Vagina (tissue), 2 donors: ENCODE data around the gene RMND1. TPM values are rescaled to one million over a fixed set of nuclear protein-coding genes. Genes with fewer than 3 reads are reported as not detected.
"Not testable (repeated sequence)": the region's sequence is repeated elsewhere in the genome, so short reads cannot be mapped to it uniquely, and the experiment has no call there.

Experiments used
- DNase-seq, 2 donors: peaks; one replicate each; pipeline ENCODE4 v3.0.0-alpha.2; 2017; ENCODE audit errors: extremely low spot score in 2 of 2
- H3K27ac ChIP-seq: fragments of 200-600 bp; sonication (generic); one replicate; pipeline ENCODE4 v1.5.1; 2019
- H3K27me3 ChIP-seq: fragments of 200-600 bp; sonication (generic); one replicate; pipeline ENCODE4 v1.5.1; 2019
- H3K36me3 ChIP-seq, 2 donors: fragments of 200-600 bp; sonication (generic); one replicate each; pipeline ENCODE4 v1.5.1; 2017 to 2019
- H3K4me1 ChIP-seq: fragments of 200-600 bp; sonication (generic); one replicate; pipeline ENCODE4 v1.5.1; 2019
- H3K4me3 ChIP-seq, 2 donors: fragments of 200-600 bp; sonication (generic); 1 replicate in 1 of 2; 2 replicates in 1 of 2; pipeline ENCODE4 v1.5.1; 2016 to 2019
- H3K9me3 ChIP-seq: fragments of 200-600 bp; sonication (generic); one replicate; pipeline ENCODE4 v1.5.1; 2019
- POLR2A ChIP-seq, 2 donors: fragments of 450-650 bp; IDR thresholded peaks; one replicate each; pipeline ENCODE4 v1.6.1; 2017; ENCODE audit warnings: antibody characterized with exemption in 2 of 2, mild to moderate bottlenecking in 2 of 2, moderate library complexity in 2 of 2
- POLR2AphosphoS5 ChIP-seq, 2 donors: sonication (generic); formaldehyde crosslinking; IDR thresholded peaks; one replicate each; pipeline ENCODE4 v1.9.0; 2017; ENCODE audit warnings: antibody characterized with exemption in 2 of 2, mild to moderate bottlenecking in 2 of 2, low read depth in 1 of 2; ENCODE audit not compliant: insufficient read depth in 1 of 2
- intact Hi-C: fragments of 100-400 bp; cut with DNase I; formaldehyde crosslinking; loops from one replicate; pipeline ENCODE4 v1.15.1; 2023
- total RNA-seq: library from RNA; depleted of rRNA; stranded (reverse); fragments of >200 nt; gene quantifications from one replicate; pipeline ENCODE4 v1.2.3, GENCODE V29; 2016
- TF ChIP-seq, protein P1 (sequence below), 3 experiments: fragments of 450-650 bp in 2 of 3; fragments of 200-600 bp in 1 of 3; sonication (generic) in 1 of 3; IDR thresholded peaks; one replicate each; pipeline ENCODE4 v1.5.1; 2017 to 2019; ENCODE audit warnings: antibody characterized with exemption in 3 of 3, mild to moderate bottlenecking in 2 of 3, moderate library complexity in 2 of 3

Gene RMND1
- total RNA-seq, 1 donor from 2014 or later, result 15.7 TPM

DNA sequence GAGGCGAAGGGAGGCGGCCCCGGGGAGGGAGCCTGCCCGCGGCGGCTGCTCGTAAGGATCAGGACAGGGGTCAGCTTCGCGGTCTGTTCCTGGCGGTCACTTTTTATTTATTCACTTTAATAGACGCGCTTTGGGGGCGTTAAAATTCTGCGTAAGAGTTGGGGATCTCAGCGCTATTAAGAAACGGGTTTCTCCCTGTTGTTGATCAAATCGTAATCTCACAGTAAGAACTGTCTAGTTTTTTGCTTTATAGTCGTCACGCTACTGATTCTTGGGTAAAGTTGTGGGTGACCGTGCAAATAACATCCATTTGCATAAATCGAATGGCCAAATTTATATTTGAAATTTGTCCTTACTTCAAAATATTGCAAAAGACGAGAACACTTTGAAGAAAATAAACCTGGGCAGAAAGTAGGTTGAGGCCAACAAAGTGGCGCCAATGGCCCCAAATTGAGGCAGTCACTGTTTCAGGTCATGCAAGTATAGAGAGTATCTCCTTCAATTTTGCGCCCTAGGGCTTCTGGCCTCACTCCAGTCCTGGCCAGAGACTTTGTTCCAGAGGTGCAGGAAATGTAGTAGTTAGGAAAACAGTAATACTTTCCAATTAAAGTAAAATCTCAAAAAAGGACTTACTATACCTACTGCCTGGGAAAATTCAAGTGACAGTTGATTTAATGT, 963 bp upstream of the RMND1 start:
- DNase-seq, result no peak
- H3K9me3 ChIP-seq, result no peaks in the 10 kb centered on the region
- intact Hi-C loops, result loop anchor here (2.0 kb wide), 1 partner anchor 62 kb away; the partner anchor contains the start of gene ZBTB2
- TF ChIP-seq POLR2A (IDR thresholded peaks at IDR 0.05) (no peak), POLR2AphosphoS5 (IDR thresholded peaks at IDR 0.05; ENCODE audit: insufficient read depth in 1 of 2, low read depth in 1 of 2) (no peak)
- TF ChIP-seq, protein P1, sequence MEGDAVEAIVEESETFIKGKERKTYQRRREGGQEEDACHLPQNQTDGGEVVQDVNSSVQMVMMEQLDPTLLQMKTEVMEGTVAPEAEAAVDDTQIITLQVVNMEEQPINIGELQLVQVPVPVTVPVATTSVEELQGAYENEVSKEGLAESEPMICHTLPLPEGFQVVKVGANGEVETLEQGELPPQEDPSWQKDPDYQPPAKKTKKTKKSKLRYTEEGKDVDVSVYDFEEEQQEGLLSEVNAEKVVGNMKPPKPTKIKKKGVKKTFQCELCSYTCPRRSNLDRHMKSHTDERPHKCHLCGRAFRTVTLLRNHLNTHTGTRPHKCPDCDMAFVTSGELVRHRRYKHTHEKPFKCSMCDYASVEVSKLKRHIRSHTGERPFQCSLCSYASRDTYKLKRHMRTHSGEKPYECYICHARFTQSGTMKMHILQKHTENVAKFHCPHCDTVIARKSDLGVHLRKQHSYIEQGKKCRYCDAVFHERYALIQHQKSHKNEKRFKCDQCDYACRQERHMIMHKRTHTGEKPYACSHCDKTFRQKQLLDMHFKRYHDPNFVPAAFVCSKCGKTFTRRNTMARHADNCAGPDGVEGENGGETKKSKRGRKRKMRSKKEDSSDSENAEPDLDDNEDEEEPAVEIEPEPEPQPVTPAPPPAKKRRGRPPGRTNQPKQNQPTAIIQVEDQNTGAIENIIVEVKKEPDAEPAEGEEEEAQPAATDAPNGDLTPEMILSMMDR (IDR thresholded peaks at IDR 0.05), result no peak
- H3K27me3 ChIP-seq, result no peaks in the 10 kb centered on the region
- H3K4me3 ChIP-seq, result peak overlapping the region; percentile 87 to 98
- peaks cover 30% of the 10 kb centered on the region for H3K4me1 ChIP-seq
- peak overlapping the region; percentile 93 for H3K27ac ChIP-seq
- peaks cover 0 to 3% of the 10 kb centered on the region in 2 donors for H3K36me3 ChIP-seq

DNA sequence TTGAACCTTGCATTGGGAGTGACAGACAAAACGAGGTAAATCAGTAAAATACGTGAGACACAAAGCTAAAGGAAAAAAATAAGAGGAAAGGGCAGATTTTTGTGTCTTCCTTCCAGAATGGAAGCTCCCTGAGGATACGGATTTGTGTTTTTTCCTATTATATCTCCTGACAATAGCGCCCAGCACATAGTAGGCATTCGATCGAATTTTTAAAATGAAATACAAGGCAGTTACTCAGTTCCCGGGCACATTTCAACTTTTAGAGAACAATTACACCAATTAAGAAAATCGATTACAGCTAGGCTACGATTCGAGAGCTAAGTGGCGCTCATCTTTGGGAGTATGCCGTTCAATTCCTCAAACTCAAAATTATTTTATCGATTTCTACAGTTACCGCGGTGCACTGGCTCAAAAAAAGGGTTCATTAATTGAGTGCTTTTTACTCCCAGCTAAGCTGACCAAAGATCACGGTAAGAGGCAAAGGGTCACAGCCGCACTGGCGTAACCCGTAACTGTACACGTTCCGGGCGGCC, 443 bp downstream of the RMND1 start:
- H3K27ac ChIP-seq, result peak overlapping the region; percentile 93
- intact Hi-C loops, result no loop called here
- H3K4me1 ChIP-seq, result peaks cover 30% of the 10 kb centered on the region
- peak overlapping the region; percentile 74 to 87 for H3K4me3 ChIP-seq
- no peaks in the 10 kb centered on the region for H3K27me3 ChIP-seq
- DNase-seq, result no peak
- TF ChIP-seq, protein P1 (IDR thresholded peaks at IDR 0.05), result no peak
- TF ChIP-seq POLR2AphosphoS5 (IDR thresholded peaks at IDR 0.05; ENCODE audit: insufficient read depth in 1 of 2, low read depth in 1 of 2) (no peak), POLR2A (IDR thresholded peaks at IDR 0.05) (no peak)
- no peaks in the 10 kb centered on the region for H3K36me3 ChIP-seq
- no peaks in the 10 kb centered on the region for H3K9me3 ChIP-seq

DNA sequence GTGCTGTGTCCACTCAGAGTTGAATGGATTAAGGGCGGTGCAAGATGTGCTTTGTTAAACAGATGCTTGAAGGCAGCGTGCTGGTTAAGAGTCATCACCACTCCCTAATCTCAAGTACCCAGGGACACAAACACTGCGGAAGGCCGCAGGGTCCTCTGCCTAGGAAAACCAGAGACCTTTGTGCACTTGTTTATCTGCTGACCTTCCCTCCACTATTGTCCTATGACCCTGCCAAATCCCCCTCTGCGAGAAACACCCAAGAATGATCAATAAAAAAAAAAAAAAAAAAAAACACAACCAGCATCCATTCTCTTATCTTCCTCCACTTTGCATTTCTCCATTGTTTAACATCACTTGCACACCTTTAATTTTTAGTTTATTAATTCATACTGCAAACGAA, 998 bp downstream of the RMND1 start:
- intact Hi-C loops, H3K36me3 ChIP-seq, H3K27me3 ChIP-seq, H3K9me3 ChIP-seq, DNase-seq: not testable (repeated sequence)
- peak overlapping the region in 1 of 2 donors; percentile 87 for H3K4me3 ChIP-seq
- H3K4me1 ChIP-seq, result peaks cover 33% of the 10 kb centered on the region
- peak overlapping the region; percentile 93 for H3K27ac ChIP-seq

DNA sequence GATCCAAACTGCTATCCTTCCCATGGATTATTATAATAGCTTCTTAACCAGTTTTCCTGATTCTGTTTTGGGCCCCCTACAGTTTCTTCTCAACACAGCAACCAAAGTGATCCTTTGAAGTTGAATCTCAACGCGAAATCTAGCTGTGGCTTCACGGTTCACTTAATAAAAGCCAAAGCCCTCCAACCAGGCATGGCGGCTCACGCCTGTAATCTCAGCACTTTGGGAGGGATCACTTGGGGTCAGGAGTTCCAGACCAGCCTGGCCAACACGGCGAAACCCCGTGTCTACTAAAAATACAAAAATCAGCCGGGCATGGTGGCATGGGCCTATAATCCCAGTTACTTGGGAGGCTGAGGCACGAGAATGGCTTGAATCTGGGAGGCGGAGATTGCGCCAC, 3.3 kb downstream of the RMND1 start:
- Histone ChIP-seq H3K4me3 (no peak overlapping the region), H3K27ac (no peak overlapping the region), H3K36me3 (no peaks in the 10 kb centered on the region), H3K9me3 (no peaks in the 10 kb centered on the region), H3K4me1 (peaks cover 24% of the 10 kb centered on the region), H3K27me3 (no peaks in the 10 kb centered on the region)
- DNase-seq, result no peak
- TF ChIP-seq, protein P1 (IDR thresholded peaks at IDR 0.05), result no peak
- no peak for TF ChIP-seq POLR2A (IDR thresholded peaks at IDR 0.05)
- no peak for TF ChIP-seq POLR2AphosphoS5 (IDR thresholded peaks at IDR 0.05; ENCODE audit: insufficient read depth in 1 of 2, low read depth in 1 of 2)
- intact Hi-C loops, result no loop called here

DNA sequence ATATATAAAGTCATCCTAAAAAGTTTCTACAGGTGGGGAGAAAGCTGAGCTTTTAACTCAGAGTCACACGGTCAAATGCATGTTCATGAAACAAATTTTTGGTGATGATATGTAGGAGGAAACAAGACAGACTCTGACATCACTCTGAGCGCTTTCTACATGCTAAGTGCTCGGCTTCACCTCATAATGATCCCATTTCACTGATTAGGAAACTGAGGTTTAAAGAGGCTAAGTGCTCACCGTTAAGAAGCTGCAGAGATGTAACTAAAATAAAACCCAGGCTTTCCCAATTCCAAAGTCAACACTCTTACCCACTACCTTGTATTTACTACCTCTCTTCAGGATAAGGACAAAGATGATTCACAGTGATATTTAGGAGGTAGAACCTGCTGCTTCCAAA, 4.7 kb downstream of the RMND1 start:
- Histone ChIP-seq H3K9me3 (no peaks in the 10 kb centered on the region), H3K36me3 (no peaks in the 10 kb centered on the region), H3K4me3 (no peak overlapping the region), H3K4me1 (peaks cover 19% of the 10 kb centered on the region), H3K27me3 (no peaks in the 10 kb centered on the region), H3K27ac (no peak overlapping the region)
- TF ChIP-seq, protein P1 (IDR thresholded peaks at IDR 0.05), result no peak
- no peak for TF ChIP-seq POLR2AphosphoS5 (IDR thresholded peaks at IDR 0.05; ENCODE audit: insufficient read depth in 1 of 2, low read depth in 1 of 2)
- TF ChIP-seq POLR2A (IDR thresholded peaks at IDR 0.05), result no peak
- intact Hi-C loops, result no loop called here
- no peak for DNase-seq
